Activated T-cell treated with anti-CD3 and anti-CD28 coated beads, Interleukin-2, amount 50 U/mL, for 72 hours (primary cell): ENCODE results near the gene TTLL12. TPM values are rescaled to one million over a fixed set of nuclear protein-coding genes. Genes with fewer than 3 reads are reported as not detected.

Source experiments
- ATAC-seq, 2 donors: fragments of 150-1000 bp; cut with Tn5 transposase; replicated peaks in 1 of 2; 2 replicates each; pipeline ENCODE4 v1.10.0; 2021; ENCODE audit warnings: moderate library complexity in 2 of 2, mild to moderate bottlenecking in 1 of 2
- DNase-seq, 2 donors: peaks; one replicate each; pipeline ENCODE4 v3.0.0; 2021 to 2022; ENCODE audit warnings: mixed read lengths in 1 of 2
- H3K27ac Mint-ChIP-seq: one replicate; pipeline ENCODE4 v1.8.0; 2022; ENCODE audit warnings: mild to moderate bottlenecking, moderate library complexity, mixed read lengths
- H3K27me3 Mint-ChIP-seq: one replicate; pipeline ENCODE4 v1.8.0; 2022; ENCODE audit warnings: low read depth, mixed read lengths
- H3K36me3 Mint-ChIP-seq, 2 donors: one replicate each; pipeline ENCODE4 v1.8.0; 2022; ENCODE audit warnings: mixed read lengths in 2 of 2, mild to moderate bottlenecking in 1 of 2; ENCODE audit not compliant: insufficient read depth in 2 of 2
- H3K4me1 Mint-ChIP-seq: one replicate; pipeline ENCODE4 v1.8.0; 2022; ENCODE audit warnings: low read depth, mixed read lengths
- H3K4me3 Mint-ChIP-seq, 2 donors: one replicate each; pipeline ENCODE4 v1.8.0; 2022; ENCODE audit warnings: mild to moderate bottlenecking in 2 of 2, mixed read lengths in 2 of 2, moderate library complexity in 2 of 2
- H3K9me3 Mint-ChIP-seq, 2 donors: one replicate each; pipeline ENCODE4 v1.8.0; 2022; ENCODE audit warnings: mixed read lengths in 2 of 2
- total RNA-seq, 2 donors: library from RNA; stranded (reverse); gene quantifications; one replicate each; pipeline ENCODE4 v1.2.3, GENCODE V29; 2022

TTLL12 gene
- total RNA-seq = 10 to 100 TPM; 37.7 to 45.0 TPM

- Mint-ChIP-seq H3K27me3 (no peaks in the 10 kb centered on the region), H3K27ac (peak within 1 kb of the TSS; percentile 73), H3K4me1 (peaks cover 32% of the 10 kb centered on the region), H3K9me3 (no peaks in the 10 kb centered on the region), H3K36me3 (peaks cover 0 to 5% of the 10 kb centered on the region in 2 donors), H3K4me3 (peak within 1 kb of the TSS; percentile 89 to 92)
- ATAC-seq (peak; percentile 49 to 57), DNase-seq (peak; percentile 75 to 76)
These were observed at the start of gene TTLL12 for GRCh38 chr22:43186272-43187170. TTLL12 (minus strand) TSS chr22:43187134; CDS start chr22:43187069, 65 bp downstream.

- no peak for DNase-seq
These were observed 48.8 kb upstream of the TTLL12 start for GRCh38 chr22:43235445-43236409.

GRCh38 chr22:43234264-43234988, 47.5 kb upstream of the TTLL12 start:
- Mint-ChIP-seq H3K4me3 (no peak overlapping the region), H3K9me3 (no peaks in the 10 kb centered on the region), H3K27me3 (no peaks in the 10 kb centered on the region), H3K4me1 (peaks cover 6% of the 10 kb centered on the region), H3K27ac (no peak overlapping the region), H3K36me3 (no peaks in the 10 kb centered on the region)
- no peak for ATAC-seq
- no peak for DNase-seq

More at GRCh38 chr22:43235445-43236409, 48.8 kb upstream of the TTLL12 start:
- Mint-ChIP-seq H3K27me3 (no peaks in the 10 kb centered on the region), H3K27ac (no peak overlapping the region), H3K9me3 (no peaks in the 10 kb centered on the region), H3K4me3 (no peak overlapping the region), H3K4me1 (peaks cover 6% of the 10 kb centered on the region), H3K36me3 (no peaks in the 10 kb centered on the region)
- ATAC-seq = no peak

- DNase-seq = no peak
- H3K4me3 Mint-ChIP-seq = no peak overlapping the region
- H3K36me3 Mint-ChIP-seq = no peaks in the 10 kb centered on the region
These were observed 46.6 kb upstream of the TTLL12 start for GRCh38 chr22:43233529-43233928.

GRCh38 chr22:43232445-43232844, 45.5 kb upstream of the TTLL12 start:
- DNase-seq (no peak), ATAC-seq (no peak)
- no peaks in the 10 kb centered on the region for H3K36me3 Mint-ChIP-seq
- H3K4me3 Mint-ChIP-seq = no peak overlapping the region
- no peaks in the 10 kb centered on the region for H3K27me3 Mint-ChIP-seq
- H3K27ac Mint-ChIP-seq = no peak overlapping the region
- peaks cover 6% of the 10 kb centered on the region for H3K4me1 Mint-ChIP-seq
- no peaks in the 10 kb centered on the region for H3K9me3 Mint-ChIP-seq

More at GRCh38 chr22:43233529-43233928, 46.6 kb upstream of the TTLL12 start:
- Mint-ChIP-seq H3K4me1 (peaks cover 6% of the 10 kb centered on the region), H3K27ac (no peak overlapping the region), H3K27me3 (no peaks in the 10 kb centered on the region), H3K9me3 (no peaks in the 10 kb centered on the region)
- ATAC-seq = no peak

GRCh38 chr22:43231724-43232034, 44.7 kb upstream of the TTLL12 start:
- DNase-seq (no peak), ATAC-seq (no peak)
- Mint-ChIP-seq H3K27ac (no peak overlapping the region), H3K4me3 (no peak overlapping the region), H3K9me3 (no peaks in the 10 kb centered on the region), H3K4me1 (peaks cover 6% of the 10 kb centered on the region), H3K27me3 (no peaks in the 10 kb centered on the region), H3K36me3 (no peaks in the 10 kb centered on the region)

GRCh38 chr22:43230971-43231723, 44.2 kb upstream of the TTLL12 start:
- Mint-ChIP-seq H3K9me3 (no peaks in the 10 kb centered on the region), H3K27ac (peak overlapping the region; percentile 18), H3K4me1 (peaks cover 6% of the 10 kb centered on the region), H3K27me3 (no peaks in the 10 kb centered on the region), H3K4me3 (no peak overlapping the region), H3K36me3 (no peaks in the 10 kb centered on the region)
- DNase-seq = peak; percentile 69 to 76
- ATAC-seq = peak; percentile 59 to 63

- no peak overlapping the region for H3K4me3 Mint-ChIP-seq
- no peak overlapping the region for H3K27ac Mint-ChIP-seq
- ATAC-seq = peak in 1 of 2 donors; percentile 11
These were observed 43.6 kb upstream of the TTLL12 start for GRCh38 chr22:43230571-43230970.

GRCh38 chr22:43228863-43229262, 41.9 kb upstream of the TTLL12 start:
- Mint-ChIP-seq H3K4me1 (peaks cover 11% of the 10 kb centered on the region), H3K36me3 (no peaks in the 10 kb centered on the region), H3K9me3 (no peaks in the 10 kb centered on the region), H3K4me3 (no peak overlapping the region), H3K27me3 (no peaks in the 10 kb centered on the region), H3K27ac (no peak overlapping the region)
- no peak for ATAC-seq
- no peak for DNase-seq

More at GRCh38 chr22:43230571-43230970, 43.6 kb upstream of the TTLL12 start:
- Mint-ChIP-seq H3K36me3 (no peaks in the 10 kb centered on the region), H3K27me3 (no peaks in the 10 kb centered on the region), H3K4me1 (peaks cover 11% of the 10 kb centered on the region), H3K9me3 (no peaks in the 10 kb centered on the region)
- DNase-seq = no peak

- ATAC-seq = no peak
- H3K4me1 Mint-ChIP-seq = peaks cover 11% of the 10 kb centered on the region
- no peak overlapping the region for H3K27ac Mint-ChIP-seq
- no peaks in the 10 kb centered on the region for H3K9me3 Mint-ChIP-seq
- no peaks in the 10 kb centered on the region for H3K36me3 Mint-ChIP-seq
- no peak overlapping the region for H3K4me3 Mint-ChIP-seq
- H3K27me3 Mint-ChIP-seq = no peaks in the 10 kb centered on the region
- peak; percentile 35 to 38 for DNase-seq
These were observed 41.4 kb upstream of the TTLL12 start for GRCh38 chr22:43228330-43228729.

GRCh38 chr22:43227239-43227630, 40.3 kb upstream of the TTLL12 start:
- H3K9me3 Mint-ChIP-seq = no peaks in the 10 kb centered on the region
- DNase-seq (no peak), ATAC-seq (no peak)
- H3K4me3 Mint-ChIP-seq = no peak overlapping the region
- no peaks in the 10 kb centered on the region for H3K27me3 Mint-ChIP-seq
- H3K36me3 Mint-ChIP-seq = no peaks in the 10 kb centered on the region
- peaks cover 11% of the 10 kb centered on the region for H3K4me1 Mint-ChIP-seq
- H3K27ac Mint-ChIP-seq = no peak overlapping the region
